ENCODE measurements around the gene LTN1.

The LTN1 gene

DNA sequence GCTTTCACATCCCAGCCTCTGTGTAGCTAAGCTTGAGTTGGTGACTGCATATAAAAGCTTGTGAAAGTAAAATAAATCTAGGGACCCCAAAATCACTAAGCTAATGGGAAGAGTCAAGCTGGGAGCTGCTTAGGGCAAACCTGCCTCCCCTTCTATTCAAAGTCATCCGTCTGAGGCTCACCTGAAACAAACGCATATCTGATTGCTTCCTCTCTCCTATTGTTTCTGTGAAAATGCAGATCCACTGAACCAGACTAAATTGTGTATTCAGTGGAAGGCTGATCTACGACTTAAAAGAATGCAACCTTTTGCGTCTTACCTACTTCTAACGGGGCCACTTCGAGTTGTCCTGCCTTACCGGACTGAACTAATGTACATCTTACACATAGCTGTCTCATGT, 70.3 kb downstream of the LTN1 start:
- TF ChIP-seq MAX (IDR thresholded peaks at IDR 0.05) (no peak), CREB1 (IDR thresholded peaks at IDR 0.05; ENCODE audit: low read depth) (no peak), EP300 (IDR thresholded peaks at IDR 0.05; ENCODE audit: borderline replicate concordance) (no peak), CEBPB (IDR thresholded peaks at IDR 0.05) (no peak), TCF12 (IDR thresholded peaks at IDR 0.05; ENCODE audit: low read depth) (no peak), EGR1 (IDR thresholded peaks at IDR 0.05) (no peak), TAF1 (IDR thresholded peaks at IDR 0.05; ENCODE audit: low read depth) (no peak), ZBTB7A (IDR thresholded peaks at IDR 0.05; ENCODE audit: low read depth) (no peak), NFIC (IDR thresholded peaks at IDR 0.05) (no peak)

- no peak for TF ChIP-seq TAF1 (IDR thresholded peaks at IDR 0.05; ENCODE audit: low read depth)
- no peak for TF ChIP-seq CEBPB (IDR thresholded peaks at IDR 0.05)
- no peak for TF ChIP-seq TEAD4 (IDR thresholded peaks at IDR 0.05)
- TF ChIP-seq, protein P1, sequence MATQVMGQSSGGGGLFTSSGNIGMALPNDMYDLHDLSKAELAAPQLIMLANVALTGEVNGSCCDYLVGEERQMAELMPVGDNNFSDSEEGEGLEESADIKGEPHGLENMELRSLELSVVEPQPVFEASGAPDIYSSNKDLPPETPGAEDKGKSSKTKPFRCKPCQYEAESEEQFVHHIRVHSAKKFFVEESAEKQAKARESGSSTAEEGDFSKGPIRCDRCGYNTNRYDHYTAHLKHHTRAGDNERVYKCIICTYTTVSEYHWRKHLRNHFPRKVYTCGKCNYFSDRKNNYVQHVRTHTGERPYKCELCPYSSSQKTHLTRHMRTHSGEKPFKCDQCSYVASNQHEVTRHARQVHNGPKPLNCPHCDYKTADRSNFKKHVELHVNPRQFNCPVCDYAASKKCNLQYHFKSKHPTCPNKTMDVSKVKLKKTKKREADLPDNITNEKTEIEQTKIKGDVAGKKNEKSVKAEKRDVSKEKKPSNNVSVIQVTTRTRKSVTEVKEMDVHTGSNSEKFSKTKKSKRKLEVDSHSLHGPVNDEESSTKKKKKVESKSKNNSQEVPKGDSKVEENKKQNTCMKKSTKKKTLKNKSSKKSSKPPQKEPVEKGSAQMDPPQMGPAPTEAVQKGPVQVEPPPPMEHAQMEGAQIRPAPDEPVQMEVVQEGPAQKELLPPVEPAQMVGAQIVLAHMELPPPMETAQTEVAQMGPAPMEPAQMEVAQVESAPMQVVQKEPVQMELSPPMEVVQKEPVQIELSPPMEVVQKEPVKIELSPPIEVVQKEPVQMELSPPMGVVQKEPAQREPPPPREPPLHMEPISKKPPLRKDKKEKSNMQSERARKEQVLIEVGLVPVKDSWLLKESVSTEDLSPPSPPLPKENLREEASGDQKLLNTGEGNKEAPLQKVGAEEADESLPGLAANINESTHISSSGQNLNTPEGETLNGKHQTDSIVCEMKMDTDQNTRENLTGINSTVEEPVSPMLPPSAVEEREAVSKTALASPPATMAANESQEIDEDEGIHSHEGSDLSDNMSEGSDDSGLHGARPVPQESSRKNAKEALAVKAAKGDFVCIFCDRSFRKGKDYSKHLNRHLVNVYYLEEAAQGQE (IDR thresholded peaks at IDR 0.05; ENCODE audit: low read depth), result no peak
- TF ChIP-seq EP300 (IDR thresholded peaks at IDR 0.05; ENCODE audit: borderline replicate concordance), result no peak
- no peak for TF ChIP-seq MAX (IDR thresholded peaks at IDR 0.05)
- no peak for TF ChIP-seq FOXM1 (IDR thresholded peaks at IDR 0.05; ENCODE audit: borderline replicate concordance, low read depth)
- TF ChIP-seq CREB1 (IDR thresholded peaks at IDR 0.05; ENCODE audit: low read depth), result no peak
- no peak for TF ChIP-seq USF1 (IDR thresholded peaks at IDR 0.05)
- TF ChIP-seq ZBTB7A (IDR thresholded peaks at IDR 0.05; ENCODE audit: low read depth), result no peak
- no peak for TF ChIP-seq NFIC (IDR thresholded peaks at IDR 0.05)
- TF ChIP-seq RAD21 (IDR thresholded peaks at IDR 0.05; ENCODE audit: low read depth), result no peak
- no peak for TF ChIP-seq TCF12 (IDR thresholded peaks at IDR 0.05; ENCODE audit: low read depth)
- no peak for TF ChIP-seq EGR1 (IDR thresholded peaks at IDR 0.05)
Observed at GRCh38 chr21:28916150-28916893, 76.4 kb downstream of the LTN1 start.

DNA sequence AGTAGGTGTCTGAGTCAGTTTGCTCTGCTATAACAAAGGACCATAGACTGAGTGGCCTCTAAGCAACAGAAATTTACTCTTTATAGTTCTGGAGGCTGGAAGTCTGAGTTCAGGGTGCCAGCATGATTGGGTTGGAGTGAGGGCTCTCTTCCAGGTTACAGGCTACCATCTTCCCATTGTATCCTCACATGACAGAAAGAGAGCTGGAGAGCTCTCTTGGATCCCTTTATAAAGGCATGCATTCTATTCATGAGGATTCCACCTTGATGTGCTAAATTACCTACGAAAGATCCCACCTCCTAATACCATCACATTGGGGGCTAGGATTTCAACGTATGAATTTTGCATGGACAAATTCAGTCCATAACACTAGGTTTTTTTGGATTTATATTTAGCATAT, 79.6 kb downstream of the LTN1 start:
- TF ChIP-seq, protein P1 (IDR thresholded peaks at IDR 0.05; ENCODE audit: low read depth), result no peak
- TF ChIP-seq FOXM1 (IDR thresholded peaks at IDR 0.05; ENCODE audit: borderline replicate concordance, low read depth) (no peak), MAX (IDR thresholded peaks at IDR 0.05) (no peak), YY1 (IDR thresholded peaks at IDR 0.05; ENCODE audit: low read depth) (no peak), EP300 (IDR thresholded peaks at IDR 0.05; ENCODE audit: borderline replicate concordance) (no peak), TCF12 (IDR thresholded peaks at IDR 0.05; ENCODE audit: low read depth) (no peak), ZBTB7A (IDR thresholded peaks at IDR 0.05; ENCODE audit: low read depth) (no peak), CEBPB (IDR thresholded peaks at IDR 0.05) (no peak)

DNA sequence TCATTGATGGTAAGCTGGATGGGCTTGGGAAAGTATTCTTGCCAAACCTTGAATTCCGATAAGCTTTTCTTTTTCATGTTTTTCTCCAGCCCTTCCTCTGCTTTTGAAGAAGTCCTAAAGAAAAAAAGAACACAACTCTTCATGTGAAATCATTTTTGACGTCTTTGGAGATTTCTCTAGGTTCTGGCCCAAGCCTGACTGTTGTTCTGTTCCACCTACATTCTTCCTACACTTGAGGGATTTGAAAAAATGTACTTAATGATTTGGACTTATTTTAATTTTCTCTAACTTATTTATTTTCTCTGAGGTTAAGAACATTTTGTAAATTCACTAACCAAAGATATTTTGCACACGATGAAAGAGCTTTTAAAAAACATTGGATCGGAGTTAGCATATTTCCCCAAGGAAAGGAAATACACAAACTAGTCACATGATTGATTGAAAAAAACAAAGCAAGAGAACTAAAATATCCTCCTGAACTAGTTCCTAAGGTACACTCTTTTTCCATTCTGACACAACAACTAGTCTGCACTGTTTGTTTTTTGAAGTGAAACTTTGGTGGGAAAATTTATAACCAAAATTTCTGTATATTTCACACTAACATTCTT, 82.3 kb downstream of the LTN1 start:
- TF ChIP-seq TCF12 (IDR thresholded peaks at IDR 0.05; ENCODE audit: low read depth) (no peak), ZBTB7A (IDR thresholded peaks at IDR 0.05; ENCODE audit: low read depth) (no peak), TAF1 (IDR thresholded peaks at IDR 0.05; ENCODE audit: low read depth) (no peak), USF1 (IDR thresholded peaks at IDR 0.05) (no peak), FOXM1 (IDR thresholded peaks at IDR 0.05; ENCODE audit: borderline replicate concordance, low read depth) (no peak), YY1 (IDR thresholded peaks at IDR 0.05; ENCODE audit: low read depth) (no peak), RAD21 (IDR thresholded peaks at IDR 0.05; ENCODE audit: low read depth) (no peak), MAX (IDR thresholded peaks at IDR 0.05) (no peak), CEBPB (IDR thresholded peaks at IDR 0.05) (no peak), EGR1 (IDR thresholded peaks at IDR 0.05) (no peak), NFIC (IDR thresholded peaks at IDR 0.05) (no peak), CREB1 (IDR thresholded peaks at IDR 0.05; ENCODE audit: low read depth) (no peak), EP300 (IDR thresholded peaks at IDR 0.05; ENCODE audit: borderline replicate concordance) (no peak), TEAD4 (IDR thresholded peaks at IDR 0.05) (no peak)
- TF ChIP-seq, protein P1 (IDR thresholded peaks at IDR 0.05; ENCODE audit: low read depth), result no peak

Measured in Ishikawa (cell line).